ENCODE data around the gene HAUS8. TPM values are rescaled to one million over a fixed set of nuclear protein-coding genes. Genes with fewer than 3 reads are reported as not detected.

HAUS8 gene
- total RNA-seq, 1 donor from 2014 or later = 9.1 TPM

DNA sequence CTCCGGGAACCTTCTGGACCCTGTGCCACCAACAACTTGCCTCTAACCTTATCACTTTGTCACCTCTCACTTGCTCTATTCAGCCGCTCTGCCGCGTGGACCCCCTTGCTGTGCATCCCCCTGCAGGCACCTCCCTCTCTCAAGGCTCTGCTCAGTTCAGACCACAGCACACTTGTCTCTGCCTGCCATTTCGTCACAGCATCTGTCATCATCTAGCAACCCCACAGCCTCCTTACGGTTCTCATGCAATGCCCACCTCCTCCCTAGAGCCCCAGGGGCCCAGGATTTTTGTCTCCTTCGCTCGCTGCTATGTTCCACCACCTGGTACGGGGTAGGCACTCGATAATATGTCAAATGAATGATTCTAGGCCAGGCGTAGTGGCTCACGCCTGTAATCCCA, 4.8 kb downstream of the HAUS8 start:
- Mint-ChIP-seq H3K9me3 (ENCODE audit: unreplicated experiment) (peaks cover 7% of the 10 kb centered on the region), H3K4me3 (ENCODE audit: unreplicated experiment) (peak overlapping the region; percentile 7), H3K4me1 (ENCODE audit: low read depth, unreplicated experiment) (peaks cover 25% of the 10 kb centered on the region), H3K27ac (ENCODE audit: unreplicated experiment) (no peak overlapping the region), H3K36me3 (ENCODE audit: unreplicated experiment) (no peaks in the 10 kb centered on the region), H3K27me3 (ENCODE audit: unreplicated experiment) (peaks cover 5% of the 10 kb centered on the region)
- TF ChIP-seq, protein P1, sequence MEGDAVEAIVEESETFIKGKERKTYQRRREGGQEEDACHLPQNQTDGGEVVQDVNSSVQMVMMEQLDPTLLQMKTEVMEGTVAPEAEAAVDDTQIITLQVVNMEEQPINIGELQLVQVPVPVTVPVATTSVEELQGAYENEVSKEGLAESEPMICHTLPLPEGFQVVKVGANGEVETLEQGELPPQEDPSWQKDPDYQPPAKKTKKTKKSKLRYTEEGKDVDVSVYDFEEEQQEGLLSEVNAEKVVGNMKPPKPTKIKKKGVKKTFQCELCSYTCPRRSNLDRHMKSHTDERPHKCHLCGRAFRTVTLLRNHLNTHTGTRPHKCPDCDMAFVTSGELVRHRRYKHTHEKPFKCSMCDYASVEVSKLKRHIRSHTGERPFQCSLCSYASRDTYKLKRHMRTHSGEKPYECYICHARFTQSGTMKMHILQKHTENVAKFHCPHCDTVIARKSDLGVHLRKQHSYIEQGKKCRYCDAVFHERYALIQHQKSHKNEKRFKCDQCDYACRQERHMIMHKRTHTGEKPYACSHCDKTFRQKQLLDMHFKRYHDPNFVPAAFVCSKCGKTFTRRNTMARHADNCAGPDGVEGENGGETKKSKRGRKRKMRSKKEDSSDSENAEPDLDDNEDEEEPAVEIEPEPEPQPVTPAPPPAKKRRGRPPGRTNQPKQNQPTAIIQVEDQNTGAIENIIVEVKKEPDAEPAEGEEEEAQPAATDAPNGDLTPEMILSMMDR (IDR thresholded peaks at IDR 0.05; ENCODE audit: partially characterized antibody, unreplicated experiment) = no peak
- no peak for DNase-seq

DNA sequence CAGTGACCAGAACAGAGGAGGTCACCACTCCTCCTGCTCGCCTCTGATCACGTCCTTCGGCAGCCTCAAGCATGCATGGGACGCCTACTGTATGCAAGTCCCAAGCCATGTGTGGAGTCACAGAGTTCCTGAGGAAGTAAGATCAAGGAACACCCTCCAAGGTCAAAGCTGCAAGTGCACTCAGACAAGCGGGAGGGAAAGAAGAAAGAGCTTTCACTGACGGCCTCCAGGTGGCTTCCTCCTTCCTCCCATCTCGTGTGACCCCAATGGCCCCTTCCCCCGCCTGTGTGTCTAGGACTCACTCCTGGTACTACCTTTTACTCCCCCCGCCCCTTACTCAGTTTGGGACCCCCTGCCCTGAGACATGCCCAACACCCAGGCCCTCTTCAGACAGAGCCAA, 6.1 kb downstream of the HAUS8 start:
- Mint-ChIP-seq H3K36me3 (ENCODE audit: unreplicated experiment) (peaks cover 4% of the 10 kb centered on the region), H3K27ac (ENCODE audit: unreplicated experiment) (no peak overlapping the region)

DNA sequence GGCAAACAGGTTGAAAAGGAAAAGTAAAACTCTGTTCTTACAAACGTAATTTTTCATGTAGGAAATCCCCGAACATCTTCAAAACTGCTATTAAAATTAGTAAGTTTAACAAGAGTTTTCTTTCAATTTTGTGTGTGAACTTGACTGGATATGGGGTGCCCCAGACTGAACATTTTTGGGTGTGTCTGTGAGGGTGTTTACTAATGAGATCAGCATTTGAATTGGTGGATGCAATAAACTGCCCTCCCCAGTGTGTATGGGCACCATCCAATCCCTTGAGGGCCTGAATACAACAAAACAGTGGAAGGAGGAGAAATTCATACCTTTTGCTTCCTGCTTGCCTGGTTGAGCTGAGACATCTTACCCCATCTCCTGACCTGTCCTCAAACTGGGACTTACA, 11.8 kb downstream of the HAUS8 start:
- Mint-ChIP-seq H3K27ac (ENCODE audit: unreplicated experiment) (no peak overlapping the region), H3K4me3 (ENCODE audit: unreplicated experiment) (no peak overlapping the region), H3K27me3 (ENCODE audit: unreplicated experiment) (peaks cover 6% of the 10 kb centered on the region), H3K36me3 (ENCODE audit: unreplicated experiment) (peaks cover 20% of the 10 kb centered on the region), H3K9me3 (ENCODE audit: unreplicated experiment) (no peaks in the 10 kb centered on the region), H3K4me1 (ENCODE audit: low read depth, unreplicated experiment) (peaks cover 5% of the 10 kb centered on the region)
- TF ChIP-seq, protein P1 (IDR thresholded peaks at IDR 0.05; ENCODE audit: partially characterized antibody, unreplicated experiment) = no peak
- no peak for DNase-seq

More for the DNA sequence above, 6.1 kb downstream of the HAUS8 start:
- DNase-seq = peak; percentile 33
- TF ChIP-seq, protein P1 (IDR thresholded peaks at IDR 0.05; ENCODE audit: partially characterized antibody, unreplicated experiment) = no peak
- no peak overlapping the region for H3K4me3 Mint-ChIP-seq (ENCODE audit: unreplicated experiment)
- peaks cover 3% of the 10 kb centered on the region for H3K9me3 Mint-ChIP-seq (ENCODE audit: unreplicated experiment)
- H3K4me1 Mint-ChIP-seq (ENCODE audit: low read depth, unreplicated experiment) = peaks cover 22% of the 10 kb centered on the region
- H3K27me3 Mint-ChIP-seq (ENCODE audit: unreplicated experiment) = peaks cover 7% of the 10 kb centered on the region

DNA sequence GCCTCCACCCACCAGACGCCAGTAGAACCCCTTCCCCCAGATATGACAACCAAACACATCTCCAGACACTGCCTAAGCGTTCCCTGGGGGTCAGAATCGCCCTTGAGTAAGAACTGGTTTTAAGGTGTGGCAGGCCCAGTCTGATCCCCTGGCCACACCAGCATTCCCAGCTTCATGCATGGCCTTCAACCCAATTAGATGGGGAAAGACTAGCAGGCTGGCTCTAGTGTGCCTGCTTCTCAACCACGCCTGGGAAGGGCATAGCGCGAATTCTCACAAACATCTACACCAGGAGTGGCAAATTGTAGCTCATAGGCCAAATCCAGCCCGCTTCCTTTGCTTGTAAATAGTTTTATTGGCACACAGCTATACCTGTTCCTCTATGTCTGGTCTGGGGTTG, 13.6 kb downstream of the HAUS8 start:
- no peak overlapping the region for H3K27ac Mint-ChIP-seq (ENCODE audit: unreplicated experiment)
- no peaks in the 10 kb centered on the region for H3K9me3 Mint-ChIP-seq (ENCODE audit: unreplicated experiment)
- H3K4me1 Mint-ChIP-seq (ENCODE audit: low read depth, unreplicated experiment) = no peaks in the 10 kb centered on the region
- peaks cover 9% of the 10 kb centered on the region for H3K27me3 Mint-ChIP-seq (ENCODE audit: unreplicated experiment)
- H3K4me3 Mint-ChIP-seq (ENCODE audit: unreplicated experiment) = no peak overlapping the region
- TF ChIP-seq, protein P1 (IDR thresholded peaks at IDR 0.05; ENCODE audit: partially characterized antibody, unreplicated experiment) = no peak
- DNase-seq = no peak
- H3K36me3 Mint-ChIP-seq (ENCODE audit: unreplicated experiment) = peaks cover 31% of the 10 kb centered on the region

DNA sequence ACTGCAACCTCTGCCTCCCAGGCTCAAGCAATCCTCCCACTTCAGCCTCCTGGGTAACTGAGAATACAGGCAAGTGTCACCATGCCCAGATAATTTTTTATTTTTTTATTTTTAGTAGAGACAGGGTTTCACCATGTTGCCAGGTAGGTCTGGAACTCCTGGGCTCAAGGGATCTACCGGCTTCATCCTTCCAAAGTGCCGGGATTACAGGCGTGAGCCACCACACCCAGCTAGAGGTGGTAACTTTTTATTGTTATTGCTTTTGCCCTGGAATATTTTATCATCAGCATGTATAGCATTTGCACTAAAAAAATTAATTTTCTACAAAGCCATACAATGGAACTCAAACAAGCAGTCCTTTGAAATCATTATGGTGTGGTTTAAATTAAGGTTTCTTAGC, 14.0 kb downstream of the HAUS8 start:
- Mint-ChIP-seq H3K4me1 (ENCODE audit: low read depth, unreplicated experiment) (no peaks in the 10 kb centered on the region), H3K27me3 (ENCODE audit: unreplicated experiment) (peaks cover 9% of the 10 kb centered on the region), H3K9me3 (ENCODE audit: unreplicated experiment) (no peaks in the 10 kb centered on the region), H3K36me3 (ENCODE audit: unreplicated experiment) (peaks cover 31% of the 10 kb centered on the region), H3K4me3 (ENCODE audit: unreplicated experiment) (no peak overlapping the region), H3K27ac (ENCODE audit: unreplicated experiment) (no peak overlapping the region)
- TF ChIP-seq, protein P1 (IDR thresholded peaks at IDR 0.05; ENCODE audit: partially characterized antibody, unreplicated experiment) = no peak
- DNase-seq = no peak

Measured in glutamatergic neuron (in vitro differentiated cells).